Choroid plexus epithelial cell (primary cell): ENCODE results near the gene NDE1.

Source experiments
- DNase-seq: peaks from one replicate; pipeline ENCODE4 v3.0.0-alpha.2; 2010; ENCODE audit warnings: low read depth
- H3K4me3 ChIP-seq: 2 replicates; pipeline ENCODE4 v1.5.1; 2011; ENCODE audit warnings: low read depth, mild to moderate bottlenecking, control low read depth, low read length, moderate library complexity
- CTCF ChIP-seq: conservative IDR thresholded peaks from 2 replicates; pipeline ENCODE4 v1.5.1; 2011; ENCODE audit warnings: low read depth, mild to moderate bottlenecking, control low read depth, inconsistent platforms, low read length, moderate library complexity

The NDE1 gene

GRCh38 chr16:15613676-15614075 is 36.4 kb upstream of the NDE1 start:
- no peak for DNase-seq
- TF ChIP-seq CTCF: no peak
- no peak overlapping the region for H3K4me3 ChIP-seq

GRCh38 chr16:15616012-15616411 is 34.0 kb upstream of the NDE1 start:
- no peak overlapping the region for H3K4me3 ChIP-seq
- TF ChIP-seq CTCF: no peak
- no peak for DNase-seq

GRCh38 chr16:15616475-15617165 is 33.4 kb upstream of the NDE1 start:
- no peak overlapping the region for H3K4me3 ChIP-seq
- TF ChIP-seq CTCF: no peak
- no peak for DNase-seq

- TF ChIP-seq CTCF: no peak
- DNase-seq: peak; percentile 15
Observed at GRCh38 chr16:15617901-15618300, 32.1 kb upstream of the NDE1 start.

GRCh38 chr16:15618392-15618791 is 31.7 kb upstream of the NDE1 start:
- no peak for TF ChIP-seq CTCF
- peak; percentile 56 for DNase-seq
- no peak overlapping the region for H3K4me3 ChIP-seq

More at GRCh38 chr16:15617901-15618300, 32.1 kb upstream of the NDE1 start:
- no peak overlapping the region for H3K4me3 ChIP-seq

- no peak overlapping the region for H3K4me3 ChIP-seq
- DNase-seq: no peak
- no peak for TF ChIP-seq CTCF
Observed at GRCh38 chr16:15620611-15621195, 29.3 kb upstream of the NDE1 start.

GRCh38 chr16:15621456-15621855 is 28.6 kb upstream of the NDE1 start:
- DNase-seq: no peak
- H3K4me3 ChIP-seq: no peak overlapping the region
- TF ChIP-seq CTCF: no peak
